KBM-7 (cell line): Measurements from ENCODE around the gene VSTM2L.
A peak's percentile ranks its signal among the peaks of the same experiment; 100 is the strongest.

Source experiments
- DNase-seq: peaks from one replicate; pipeline ENCODE4 v3.0.0-alpha.2; 2015
- in situ Hi-C: fragments of 300-500 bp; cut with MboI; formaldehyde crosslinking; loops from 2 replicates; pipeline ENCODE4 v1.14.3; 2020; ENCODE audit warnings: low sequenced_read_pairs, low pct_unique_long_range_greater_than_20kb, mixed read lengths

VSTM2L gene

DNA sequence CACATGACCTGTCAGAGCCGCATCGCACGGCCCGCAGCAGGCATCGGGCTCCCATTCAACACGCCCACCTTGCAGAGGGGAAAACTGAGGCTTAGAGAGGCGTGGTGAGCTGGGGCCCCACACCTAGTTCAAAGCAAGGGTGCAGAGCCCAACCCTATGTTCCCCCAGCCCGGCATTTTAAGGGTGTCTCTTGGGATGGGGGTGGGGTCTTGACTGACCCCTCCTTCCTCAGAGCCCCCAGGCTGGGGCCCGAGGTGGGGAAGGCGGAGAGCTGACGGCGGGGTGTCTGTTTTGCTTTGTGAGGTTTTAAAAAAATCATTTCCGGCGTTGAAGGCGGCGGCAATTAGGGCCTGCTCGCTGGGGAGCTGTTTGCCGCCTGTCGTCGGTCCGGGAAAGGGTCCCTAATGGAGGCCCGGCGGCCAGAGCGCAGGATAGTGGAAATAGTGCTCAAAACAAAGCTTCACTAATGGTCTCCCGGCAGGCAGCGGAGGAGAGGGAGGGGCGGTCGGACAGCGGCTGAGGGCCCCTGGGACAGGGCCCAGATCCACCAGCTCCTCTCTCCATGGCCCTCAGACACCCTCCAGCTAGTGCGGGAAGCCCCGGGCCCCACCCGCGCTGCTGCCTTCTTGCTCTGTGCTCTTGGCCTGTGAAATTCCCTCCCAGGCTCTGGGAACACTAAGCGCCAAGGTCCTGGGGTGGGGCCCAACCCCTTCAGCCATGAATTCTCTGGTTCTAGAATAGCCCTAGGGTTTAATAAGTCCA lies 11.9 kb downstream of the VSTM2L start:
- DNase-seq: peak; percentile 45
- in situ Hi-C loops: no loop called here

DNA sequence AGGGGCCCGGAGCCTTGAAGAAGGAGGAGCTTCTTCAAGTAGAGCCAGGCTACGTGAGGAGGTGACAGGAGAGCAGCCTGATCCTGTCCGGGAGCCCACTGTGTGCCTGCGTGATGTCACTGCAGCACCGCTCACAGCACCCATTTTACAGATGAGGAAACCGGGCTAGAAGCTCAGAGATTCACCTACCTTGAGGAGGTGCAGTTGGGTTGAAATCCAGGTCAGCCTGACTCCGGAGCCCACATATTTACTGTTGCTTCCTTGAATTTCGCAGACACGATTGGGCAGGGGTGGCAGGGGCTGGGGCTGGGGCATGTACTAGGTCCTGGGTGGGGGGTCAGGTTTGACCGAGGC lies 12.5 kb downstream of the VSTM2L start:
- DNase-seq: no peak
- in situ Hi-C loops: no loop called here

DNA sequence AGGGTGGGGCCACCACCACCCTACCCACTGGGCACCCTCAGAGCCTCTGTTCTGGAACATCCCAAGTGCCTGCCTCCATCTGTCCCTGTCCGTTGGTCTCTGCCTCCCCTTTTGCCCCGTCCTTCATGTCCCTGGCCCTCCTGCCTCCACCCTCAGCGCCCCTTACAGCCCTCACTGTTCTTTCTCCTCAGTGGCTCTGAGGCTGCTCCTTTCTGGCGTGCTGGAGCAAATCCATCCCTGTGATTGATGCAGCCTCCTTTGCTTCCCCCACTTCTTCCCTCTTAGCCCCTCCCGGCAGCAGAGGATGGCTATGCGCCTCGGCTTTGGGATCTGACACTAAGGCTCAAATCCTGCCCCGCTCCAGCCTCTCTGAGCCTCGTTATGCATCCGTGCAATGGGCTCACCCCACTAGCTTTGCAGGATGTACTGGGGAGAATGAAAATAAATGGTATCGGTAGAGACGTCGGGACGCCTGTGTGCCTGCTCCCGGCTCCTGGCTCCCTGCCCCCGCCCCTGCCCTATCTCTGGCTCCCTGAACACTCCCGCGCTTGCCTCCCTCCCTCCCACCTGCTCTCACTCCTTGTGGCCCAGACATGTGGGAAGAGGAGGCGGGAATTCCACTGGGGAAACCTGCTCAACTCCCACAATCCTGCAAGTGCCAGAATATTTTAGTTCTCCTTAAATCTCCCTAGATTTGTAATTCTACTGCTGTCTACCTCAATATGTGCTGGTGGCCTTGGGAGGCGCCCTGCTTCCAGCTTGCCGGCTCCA lies 13.1 kb downstream of the VSTM2L start:
- in situ Hi-C loops: no loop called here
- no peak for DNase-seq

DNA sequence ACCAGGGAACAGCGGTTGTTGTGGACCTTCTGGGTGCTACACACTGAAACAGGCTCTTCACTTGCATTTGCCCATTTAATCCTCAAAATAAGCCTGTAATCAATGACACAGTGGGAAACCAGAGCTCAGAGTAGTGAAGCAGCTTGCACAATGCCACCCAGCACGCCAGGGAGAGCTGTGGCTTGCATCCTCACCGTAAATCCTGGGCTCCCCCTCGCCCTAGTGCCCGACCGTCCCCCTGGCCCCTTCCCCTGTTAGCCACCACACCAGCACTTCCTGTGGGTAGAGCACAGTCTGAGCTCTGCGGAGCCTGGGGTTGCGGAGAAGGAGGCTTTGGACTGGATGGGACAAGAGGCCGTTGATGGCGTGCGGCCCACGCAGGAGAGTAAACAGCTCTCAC lies 14.5 kb downstream of the VSTM2L start:
- peak; percentile 23 for DNase-seq
- in situ Hi-C loops: no loop called here

DNA sequence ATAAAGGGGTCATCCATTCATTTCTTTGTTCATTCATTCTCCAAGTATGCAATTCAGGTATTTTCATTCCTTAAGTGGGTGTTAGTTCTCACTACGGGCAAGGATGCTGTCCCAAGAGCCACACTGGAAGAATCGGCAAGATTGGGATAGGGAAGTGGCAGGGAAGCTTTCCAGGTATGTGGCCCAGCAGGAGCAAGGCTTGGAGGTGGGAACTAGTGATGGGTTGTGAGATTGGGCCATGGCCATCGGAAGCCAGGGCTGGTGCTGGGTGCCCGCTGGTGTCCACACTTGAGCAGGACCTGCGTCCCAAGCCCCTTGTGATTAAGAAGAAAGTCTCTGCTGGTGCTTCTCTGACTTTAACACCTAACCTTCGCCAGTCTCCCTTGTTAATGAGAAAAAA lies 15.1 kb downstream of the VSTM2L start:
- in situ Hi-C loops: no loop called here
- no peak for DNase-seq

DNA sequence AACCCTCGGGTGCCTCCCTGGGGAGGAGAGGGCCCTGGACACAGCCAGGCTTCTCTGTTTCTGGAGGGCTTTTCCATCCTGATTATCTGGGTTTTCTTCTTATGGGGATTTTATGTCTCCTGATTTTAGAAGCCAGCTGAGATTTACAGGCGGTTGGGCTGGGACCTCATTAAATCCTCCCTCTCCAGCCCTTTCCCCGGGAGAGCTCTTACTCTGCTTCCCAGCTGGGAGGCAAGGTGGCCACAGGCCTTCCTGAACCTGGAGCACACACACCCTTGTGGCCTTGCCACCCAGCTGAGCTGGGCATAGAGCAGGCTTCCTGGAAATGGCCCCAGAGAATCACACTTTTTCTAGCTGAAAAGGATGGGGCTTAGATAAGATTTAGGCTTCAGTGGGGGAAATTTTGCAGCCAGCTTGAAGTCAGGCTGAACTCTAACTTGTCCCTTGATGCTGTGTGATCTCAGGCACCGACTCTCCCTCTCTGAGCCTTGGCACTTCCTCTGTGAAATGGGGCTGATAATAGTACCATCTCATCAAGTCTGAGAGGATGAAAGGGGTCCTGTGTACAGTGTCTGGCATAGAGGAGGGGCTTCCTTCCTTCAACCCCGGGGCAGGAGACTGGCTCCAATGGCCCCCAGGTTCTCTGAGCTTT lies 16.6 kb downstream of the VSTM2L start:
- no peak for DNase-seq
- in situ Hi-C loops: no loop called here

DNA sequence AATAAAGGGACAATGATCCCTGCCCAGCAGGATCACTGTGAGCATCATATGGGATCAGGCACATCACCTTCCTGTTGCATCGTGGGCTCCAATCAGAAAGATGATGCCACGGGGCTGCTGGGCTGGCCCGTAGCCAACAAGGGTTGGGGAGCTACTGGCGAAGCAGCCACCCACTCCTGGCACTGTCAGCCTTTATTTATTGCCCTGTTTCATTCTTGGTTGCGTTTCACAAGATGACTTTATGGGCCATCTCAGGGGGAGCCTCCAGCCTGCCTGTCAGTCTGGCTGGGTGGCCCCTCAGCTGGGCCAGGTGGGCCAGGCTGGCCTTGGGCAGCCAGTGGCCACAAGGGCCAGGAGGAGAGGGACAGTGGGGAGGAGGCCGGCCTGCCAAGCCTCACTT lies 17.3 kb downstream of the VSTM2L start:
- in situ Hi-C loops: no loop called here
- DNase-seq: no peak

DNA sequence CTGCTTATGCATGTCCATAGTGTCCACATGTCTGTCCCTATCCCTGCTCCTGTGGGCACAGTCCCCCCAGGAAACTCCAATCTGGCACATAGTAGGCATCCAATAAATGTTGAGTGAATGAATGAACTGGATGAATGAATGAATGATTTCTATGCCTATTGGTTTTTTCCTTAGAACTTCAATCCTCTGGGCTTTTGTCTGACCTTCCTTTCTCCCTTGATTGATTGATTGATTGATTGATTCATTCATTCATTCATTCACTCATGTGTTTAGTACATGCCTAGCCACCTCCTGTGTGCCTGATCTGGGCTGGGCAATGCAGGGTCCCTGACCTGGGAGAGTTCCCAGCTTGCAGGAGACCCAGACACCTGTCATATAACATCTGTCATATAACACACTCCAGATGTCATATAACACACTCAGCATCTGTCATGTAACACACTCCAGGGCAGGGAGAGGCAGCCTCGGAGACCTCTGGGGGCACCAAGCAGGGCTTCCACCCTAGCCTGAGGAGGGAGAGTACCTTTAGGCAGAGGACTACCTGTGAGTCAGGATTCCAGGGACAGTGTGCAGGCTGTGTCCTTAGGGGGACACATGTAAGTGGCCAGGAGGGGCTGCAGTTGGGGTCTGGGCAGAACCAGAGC lies 17.9 kb downstream of the VSTM2L start:
- no peak for DNase-seq
- in situ Hi-C loops: no loop called here

DNA sequence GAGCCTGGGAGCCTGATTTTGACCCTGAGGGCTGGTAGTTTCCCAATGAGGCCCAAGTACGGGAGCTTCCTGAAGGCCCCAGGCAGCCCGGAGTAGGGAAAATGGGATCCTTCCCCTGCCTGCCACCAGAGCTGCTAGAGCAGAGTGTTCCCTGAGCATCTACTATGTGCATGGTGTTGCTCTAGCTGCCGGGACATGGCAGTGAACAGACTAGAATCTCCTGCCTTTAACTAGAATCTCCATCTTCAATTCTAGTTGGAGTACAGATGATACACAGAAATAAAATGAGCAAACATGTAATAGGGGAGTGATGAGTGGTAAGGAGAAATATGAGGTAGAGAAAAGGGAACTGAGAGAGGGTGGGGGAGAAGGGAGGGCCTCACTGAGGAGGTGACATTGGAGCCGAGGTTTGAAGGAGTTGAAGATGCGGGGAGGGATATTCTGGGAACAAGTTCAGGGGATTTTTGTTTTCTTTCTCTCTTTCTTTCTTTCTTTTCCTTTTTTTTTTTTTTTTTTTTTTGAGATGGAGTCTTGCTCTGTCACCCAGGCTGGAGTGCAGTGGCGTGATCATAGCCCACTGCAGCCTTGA lies 18.5 kb downstream of the VSTM2L start:
- no peak for DNase-seq
- in situ Hi-C loops: no loop called here

DNA sequence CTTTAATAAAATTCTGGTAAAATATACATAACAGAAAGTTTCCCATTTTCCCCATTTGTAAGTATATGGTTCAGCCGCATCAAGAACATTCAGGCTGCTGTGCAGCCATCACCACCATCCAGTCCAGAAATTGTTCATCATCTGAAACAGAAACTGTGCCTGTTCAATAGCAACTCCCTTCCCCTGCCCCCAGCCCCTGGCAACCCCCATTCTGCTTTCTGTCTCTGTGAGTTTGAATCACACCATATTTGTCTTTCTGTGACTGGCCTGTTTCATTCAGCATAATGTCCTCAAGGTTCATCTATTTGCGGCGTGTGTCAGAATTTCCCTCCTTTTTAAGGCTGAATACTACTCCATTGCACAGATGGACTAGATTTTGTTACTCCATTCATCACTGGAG lies 19.1 kb downstream of the VSTM2L start:
- no peak for DNase-seq
- in situ Hi-C loops: no loop called here

DNA sequence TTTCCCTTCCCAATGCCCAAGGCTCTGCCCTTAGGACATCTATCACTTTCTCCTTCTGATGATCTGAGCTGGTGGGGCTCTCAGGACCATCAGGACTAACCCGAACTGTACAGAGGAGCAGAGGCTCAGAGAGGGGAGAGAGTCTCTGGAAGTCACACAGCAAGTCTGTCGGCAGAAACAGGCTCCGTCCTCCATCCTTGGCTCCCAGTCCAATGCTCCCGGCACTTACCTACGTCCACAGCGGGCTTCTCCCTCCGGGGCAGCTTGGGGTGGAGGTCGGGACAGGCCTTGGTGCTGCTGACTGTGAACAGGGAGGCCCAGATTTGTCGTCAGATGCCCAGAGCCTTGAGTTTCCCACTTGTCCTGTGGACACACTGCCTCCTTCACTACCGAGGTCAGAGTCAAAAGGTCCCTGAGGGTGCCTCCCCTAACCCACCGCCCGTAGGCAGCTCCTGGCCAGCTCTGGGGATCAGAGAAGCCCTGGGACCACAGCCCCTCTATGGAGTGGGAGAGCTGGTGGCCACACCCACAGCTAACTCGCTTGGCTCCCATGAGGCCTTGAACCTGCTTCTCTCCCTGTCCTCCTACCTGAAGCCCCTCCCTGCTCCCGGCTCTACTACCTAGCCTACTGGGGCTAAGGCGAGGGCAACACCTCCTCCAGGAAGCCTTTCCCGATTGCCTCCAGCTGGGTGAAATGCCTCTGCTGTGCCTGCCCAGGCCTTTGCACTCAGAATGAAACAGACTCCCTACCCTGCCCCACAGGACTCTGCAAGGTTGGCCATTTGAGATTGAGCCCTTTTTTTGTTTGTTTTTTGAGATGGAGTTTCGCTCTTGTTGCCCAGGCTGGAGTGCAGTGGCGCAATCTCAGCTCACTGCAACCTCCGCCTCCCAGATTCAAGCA lies 22.6 kb downstream of the VSTM2L start:
- no peak for DNase-seq
- in situ Hi-C loops: no loop called here

DNA sequence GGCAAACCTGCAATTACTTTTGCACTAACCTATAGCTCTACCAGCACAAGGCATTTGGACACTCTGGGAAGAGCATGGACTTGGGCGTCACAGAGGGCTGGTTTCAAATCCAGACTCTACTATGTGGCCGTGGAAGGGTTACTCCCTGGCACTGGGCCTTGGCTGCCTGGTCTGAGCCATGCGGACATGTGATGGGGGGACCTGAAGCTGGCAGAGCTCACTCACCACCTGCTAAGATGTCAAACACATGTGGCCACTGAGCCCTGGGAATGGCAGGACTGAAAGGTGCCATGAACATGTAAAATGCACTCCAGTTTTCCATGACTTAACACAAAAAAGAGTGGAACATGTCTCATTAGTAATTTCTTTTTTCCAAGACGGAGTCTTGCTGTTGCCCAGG lies 23.7 kb downstream of the VSTM2L start:
- no peak for DNase-seq
- in situ Hi-C loops: no loop called here

DNA sequence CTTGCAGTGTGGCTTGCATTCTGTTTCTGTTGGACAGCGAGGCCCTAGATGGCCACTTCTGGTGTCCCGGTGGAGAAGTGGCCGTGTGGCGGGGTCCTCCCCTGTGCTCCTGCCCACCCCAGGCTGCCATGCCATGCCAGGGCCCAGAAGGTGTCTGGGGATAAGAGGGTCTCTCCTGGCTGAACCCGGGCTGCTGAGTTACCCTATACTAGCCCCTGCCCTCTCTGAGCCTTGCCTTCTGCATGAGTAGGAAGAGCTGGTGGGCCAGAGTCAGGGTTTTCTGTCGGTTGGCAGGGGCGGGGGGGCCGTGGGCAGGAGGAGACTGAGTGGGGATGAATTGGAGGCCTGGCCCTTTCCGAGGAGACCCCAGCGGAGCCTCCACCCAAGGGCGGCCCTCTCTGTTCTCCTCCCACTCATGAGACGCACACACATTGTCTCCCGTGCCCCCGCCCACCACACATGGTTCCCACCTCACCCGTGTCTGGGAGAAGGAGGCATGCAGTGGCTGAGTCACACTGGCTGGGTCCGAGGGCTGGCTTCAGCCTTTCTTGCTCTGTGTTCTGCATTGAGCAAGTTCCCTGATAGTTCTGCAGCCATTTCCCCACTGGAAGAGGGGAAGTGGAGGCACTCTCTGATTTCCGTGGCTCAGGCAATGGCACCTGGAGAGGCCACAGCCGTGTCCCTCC lies 24.6 kb downstream of the VSTM2L start:
- in situ Hi-C loops: no loop called here

DNA sequence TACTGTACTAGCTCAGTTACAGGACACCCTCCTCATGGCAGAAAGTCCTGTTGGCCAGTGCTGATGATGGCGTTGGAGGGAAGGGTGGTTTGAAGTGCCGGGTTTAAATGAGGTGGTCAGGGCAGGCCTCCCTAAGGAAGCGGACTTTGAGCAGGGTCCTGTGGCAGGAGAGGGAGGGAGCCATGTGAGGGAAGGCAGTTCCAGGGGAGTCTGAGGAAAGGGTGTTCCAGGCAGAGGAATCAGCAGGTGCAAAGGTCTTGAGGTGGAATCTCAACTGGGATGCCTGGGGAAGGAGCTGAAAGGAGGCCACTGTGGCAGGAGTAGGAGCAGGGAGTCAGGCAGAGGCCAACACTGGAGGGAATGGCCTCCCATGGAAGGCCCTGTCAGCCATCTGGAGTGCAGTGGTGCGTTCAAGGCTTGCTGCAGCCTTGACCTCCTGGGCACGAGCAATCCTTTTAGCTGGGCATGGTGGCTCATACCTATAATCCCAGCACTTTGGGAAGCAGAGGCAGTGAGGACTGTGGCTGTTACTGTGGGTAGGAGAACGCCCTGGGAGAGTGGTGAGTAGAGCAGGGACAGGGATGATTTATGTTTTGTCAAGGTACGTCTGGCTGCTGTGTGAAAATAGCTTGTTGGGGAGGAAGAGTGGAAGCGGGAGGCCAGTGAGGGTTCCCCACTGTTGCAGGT lies 26.2 kb downstream of the VSTM2L start:
- in situ Hi-C loops: no loop called here

More for the DNA sequence above, 24.6 kb downstream of the VSTM2L start:
- no peak for DNase-seq

DNA sequence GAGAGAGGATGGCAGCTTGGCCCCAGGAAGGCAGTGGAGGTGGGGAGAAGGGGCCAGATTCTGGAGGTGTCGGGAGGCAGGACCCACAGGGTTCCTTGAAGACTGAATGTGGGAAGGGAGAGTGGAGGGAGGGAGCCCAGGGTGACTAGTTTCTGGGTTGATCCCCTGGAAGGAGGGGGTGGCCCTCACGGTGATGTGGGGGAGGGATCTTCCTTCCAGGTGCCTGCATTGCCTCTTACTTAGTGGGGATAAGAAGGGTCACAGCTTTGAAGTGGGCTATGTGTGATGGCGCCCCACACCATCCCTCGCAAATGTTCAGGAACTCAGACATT lies 26.7 kb downstream of the VSTM2L start:
- DNase-seq: no peak
- in situ Hi-C loops: no loop called here

More for the DNA sequence above, 26.2 kb downstream of the VSTM2L start:
- no peak for DNase-seq

DNA sequence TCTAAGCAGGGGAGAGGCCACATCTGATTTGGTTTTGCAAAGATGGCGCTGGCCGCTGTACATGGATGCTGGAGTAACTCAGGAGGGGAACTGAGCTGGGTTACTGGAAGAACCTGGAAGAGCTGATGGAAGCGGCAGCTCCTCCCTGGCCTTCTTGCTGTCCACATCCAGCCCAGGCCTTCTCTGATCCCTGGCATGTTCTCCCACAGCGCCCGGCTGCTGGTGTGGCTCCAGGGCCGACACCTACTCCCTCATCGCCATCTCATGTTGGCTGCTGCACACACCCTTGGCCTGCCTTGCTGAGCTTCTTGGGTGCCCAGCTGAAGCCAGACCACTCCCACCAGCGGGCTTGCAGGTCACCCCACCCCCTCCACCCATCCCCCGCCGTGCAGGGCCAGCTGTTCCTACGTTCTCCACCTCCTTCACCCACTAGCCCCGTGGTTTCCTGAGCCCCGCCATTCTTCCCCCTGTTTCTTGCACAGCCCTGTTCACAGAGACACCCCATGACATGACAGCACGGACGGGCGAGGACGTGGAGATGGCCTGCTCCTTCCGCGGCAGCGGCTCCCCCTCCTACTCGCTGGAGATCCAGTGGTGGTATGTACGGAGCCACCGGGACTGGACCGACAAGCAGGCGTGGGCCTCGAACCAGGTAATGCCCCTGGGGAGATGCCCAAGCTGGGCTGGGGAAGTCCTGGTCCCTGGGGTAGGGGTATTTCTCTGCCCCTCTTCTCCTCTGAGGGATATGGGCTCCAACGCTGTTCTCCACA lies 28.4 kb downstream of the VSTM2L start:
- in situ Hi-C loops: no loop called here
- no peak for DNase-seq

DNA sequence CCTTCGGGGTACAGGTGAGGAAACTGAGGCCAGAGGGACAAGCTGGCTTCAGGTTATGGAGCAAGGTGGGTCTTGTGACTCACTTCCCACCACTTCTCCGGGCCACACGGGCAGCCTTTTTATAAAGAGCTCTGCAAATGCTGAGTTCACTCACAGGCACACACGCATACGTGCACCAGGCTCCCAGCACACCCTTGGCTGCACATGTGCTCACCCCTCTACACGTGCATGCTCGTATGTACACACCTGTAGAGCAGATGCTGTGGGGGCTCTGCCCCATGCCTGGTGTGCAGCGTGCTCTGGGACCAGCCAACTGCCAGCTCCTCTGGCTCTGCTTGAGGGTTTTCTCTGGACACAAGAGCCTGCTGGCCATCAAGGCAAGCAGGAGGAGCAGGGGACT lies 29.1 kb downstream of the VSTM2L start:
- no peak for DNase-seq
- in situ Hi-C loops: no loop called here
